NB4 (cell line): ENCODE data around the gene TMEM267.
A peak's percentile ranks its signal among the peaks of the same experiment; 100 is the strongest.

Source experiments
- DNase-seq: peaks from one replicate; pipeline ENCODE4 v3.0.0; 2010; ENCODE audit warnings: low read depth
- H3K4me3 ChIP-seq: one replicate; pipeline ENCODE4 v1.5.1; 2011; ENCODE audit warnings: mild to moderate bottlenecking, low read depth, low read length, moderate library complexity
- MYC ChIP-seq: IDR thresholded peaks from 2 replicates; pipeline ENCODE4 v1.6.1; 2011; ENCODE audit warnings: low read depth, low read length
- POLR2A ChIP-seq: IDR thresholded peaks from 2 replicates; pipeline ENCODE4 v1.6.1; 2011; ENCODE audit warnings: mild to moderate bottlenecking; ENCODE audit not compliant: insufficient read length; ENCODE audit errors: extremely low read depth
- TF ChIP-seq, protein P1 (sequence below): IDR thresholded peaks from 2 replicates; pipeline ENCODE4 v1.6.1; 2011; ENCODE audit warnings: low read depth, low read length
- TF ChIP-seq, protein P2 (sequence below): IDR thresholded peaks from one replicate; pipeline ENCODE4 v1.5.1; 2012; ENCODE audit warnings: low read depth, low read length

Gene TMEM267

DNA sequence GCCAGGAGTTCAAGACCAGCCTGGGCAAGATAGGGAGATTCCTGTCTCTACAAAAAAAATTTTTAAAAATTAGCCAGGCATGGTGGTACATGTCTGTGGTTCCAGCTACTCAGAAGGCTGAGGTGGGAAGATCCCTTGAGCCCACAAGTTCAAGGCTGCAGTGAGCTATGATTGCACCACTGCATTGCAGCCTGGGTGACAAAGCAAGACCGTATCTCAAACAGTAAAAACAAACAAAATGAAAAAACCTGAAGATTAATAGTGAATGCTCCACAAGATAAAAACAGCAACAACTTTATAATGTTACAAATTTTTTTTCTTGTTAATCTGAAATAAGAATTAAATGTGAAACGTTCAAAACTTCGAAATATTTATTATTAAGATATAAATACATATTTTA, 2.7 kb upstream of the TMEM267 start:
- no peak overlapping the region for H3K4me3 ChIP-seq
- no peak for TF ChIP-seq POLR2A
- no peak for TF ChIP-seq MYC
- TF ChIP-seq, protein P1, sequence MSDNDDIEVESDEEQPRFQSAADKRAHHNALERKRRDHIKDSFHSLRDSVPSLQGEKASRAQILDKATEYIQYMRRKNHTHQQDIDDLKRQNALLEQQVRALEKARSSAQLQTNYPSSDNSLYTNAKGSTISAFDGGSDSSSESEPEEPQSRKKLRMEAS = no peak
- TF ChIP-seq, protein P2, sequence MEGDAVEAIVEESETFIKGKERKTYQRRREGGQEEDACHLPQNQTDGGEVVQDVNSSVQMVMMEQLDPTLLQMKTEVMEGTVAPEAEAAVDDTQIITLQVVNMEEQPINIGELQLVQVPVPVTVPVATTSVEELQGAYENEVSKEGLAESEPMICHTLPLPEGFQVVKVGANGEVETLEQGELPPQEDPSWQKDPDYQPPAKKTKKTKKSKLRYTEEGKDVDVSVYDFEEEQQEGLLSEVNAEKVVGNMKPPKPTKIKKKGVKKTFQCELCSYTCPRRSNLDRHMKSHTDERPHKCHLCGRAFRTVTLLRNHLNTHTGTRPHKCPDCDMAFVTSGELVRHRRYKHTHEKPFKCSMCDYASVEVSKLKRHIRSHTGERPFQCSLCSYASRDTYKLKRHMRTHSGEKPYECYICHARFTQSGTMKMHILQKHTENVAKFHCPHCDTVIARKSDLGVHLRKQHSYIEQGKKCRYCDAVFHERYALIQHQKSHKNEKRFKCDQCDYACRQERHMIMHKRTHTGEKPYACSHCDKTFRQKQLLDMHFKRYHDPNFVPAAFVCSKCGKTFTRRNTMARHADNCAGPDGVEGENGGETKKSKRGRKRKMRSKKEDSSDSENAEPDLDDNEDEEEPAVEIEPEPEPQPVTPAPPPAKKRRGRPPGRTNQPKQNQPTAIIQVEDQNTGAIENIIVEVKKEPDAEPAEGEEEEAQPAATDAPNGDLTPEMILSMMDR = no peak
- DNase-seq = no peak

DNA sequence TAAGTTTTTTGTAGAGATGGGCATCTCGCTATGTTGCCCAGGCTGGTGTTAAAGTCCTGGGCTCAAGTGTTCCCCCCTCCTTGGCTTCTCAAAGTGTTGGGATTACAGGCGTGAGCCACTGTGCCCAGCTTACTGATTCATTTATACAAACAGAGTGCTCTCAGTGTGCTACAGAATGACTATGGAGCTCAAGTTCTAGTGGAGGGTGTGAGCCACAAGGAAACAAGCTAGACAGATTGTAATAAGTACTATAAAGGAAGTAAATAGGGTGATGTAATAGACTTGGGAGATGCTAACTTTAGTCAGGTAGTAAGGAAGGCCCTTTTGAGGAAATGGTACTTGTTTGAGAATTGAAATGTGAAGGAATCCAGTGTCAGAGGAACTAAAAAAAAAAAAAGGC, 1.7 kb upstream of the TMEM267 start:
- peak; percentile 42 for DNase-seq
- H3K4me3 ChIP-seq = no peak overlapping the region
- TF ChIP-seq, protein P1 = no peak
- no peak for TF ChIP-seq MYC
- TF ChIP-seq, protein P2 = no peak
- TF ChIP-seq POLR2A = no peak

DNA sequence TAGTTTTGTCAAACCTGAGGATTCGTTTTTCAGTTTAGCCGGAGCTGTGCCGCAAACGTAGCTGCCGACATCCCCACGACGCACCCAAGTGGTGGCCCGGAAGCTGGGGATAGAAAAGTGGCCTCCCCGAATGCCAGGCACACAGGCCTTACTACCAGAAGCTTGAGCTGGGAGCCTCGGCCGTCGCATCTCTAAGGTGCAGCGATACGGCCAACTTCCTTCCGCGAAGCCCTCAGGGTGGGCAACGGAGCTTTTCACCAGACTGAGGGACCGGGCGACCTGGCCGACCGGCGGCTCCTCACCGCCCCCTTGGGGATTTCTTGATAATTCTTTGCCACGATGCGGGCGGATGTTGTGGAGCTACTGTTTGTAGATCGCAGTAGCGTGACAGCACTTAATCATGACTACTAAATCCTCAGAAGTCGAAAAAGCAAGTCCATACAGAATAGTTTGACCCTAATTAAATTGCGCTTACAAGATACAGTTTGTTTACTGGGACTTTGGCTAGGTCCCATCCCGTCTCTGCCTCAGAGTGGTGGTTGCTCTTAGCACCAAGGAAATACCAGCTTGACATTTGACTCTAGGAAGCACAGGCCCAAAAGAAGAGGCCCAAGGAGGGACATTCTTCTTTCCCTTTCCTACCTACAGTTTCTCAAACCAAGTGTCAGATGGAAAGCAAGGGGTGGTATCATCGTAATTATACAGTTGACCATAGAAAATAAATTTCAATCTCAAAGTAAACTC, 613 bp upstream of the TMEM267 start:
- no peak for TF ChIP-seq POLR2A
- TF ChIP-seq MYC = peak; percentile 91
- TF ChIP-seq, protein P2 = peak; percentile 45
- TF ChIP-seq, protein P1 = peak; percentile 81
- peak; percentile 94 for DNase-seq

DNA sequence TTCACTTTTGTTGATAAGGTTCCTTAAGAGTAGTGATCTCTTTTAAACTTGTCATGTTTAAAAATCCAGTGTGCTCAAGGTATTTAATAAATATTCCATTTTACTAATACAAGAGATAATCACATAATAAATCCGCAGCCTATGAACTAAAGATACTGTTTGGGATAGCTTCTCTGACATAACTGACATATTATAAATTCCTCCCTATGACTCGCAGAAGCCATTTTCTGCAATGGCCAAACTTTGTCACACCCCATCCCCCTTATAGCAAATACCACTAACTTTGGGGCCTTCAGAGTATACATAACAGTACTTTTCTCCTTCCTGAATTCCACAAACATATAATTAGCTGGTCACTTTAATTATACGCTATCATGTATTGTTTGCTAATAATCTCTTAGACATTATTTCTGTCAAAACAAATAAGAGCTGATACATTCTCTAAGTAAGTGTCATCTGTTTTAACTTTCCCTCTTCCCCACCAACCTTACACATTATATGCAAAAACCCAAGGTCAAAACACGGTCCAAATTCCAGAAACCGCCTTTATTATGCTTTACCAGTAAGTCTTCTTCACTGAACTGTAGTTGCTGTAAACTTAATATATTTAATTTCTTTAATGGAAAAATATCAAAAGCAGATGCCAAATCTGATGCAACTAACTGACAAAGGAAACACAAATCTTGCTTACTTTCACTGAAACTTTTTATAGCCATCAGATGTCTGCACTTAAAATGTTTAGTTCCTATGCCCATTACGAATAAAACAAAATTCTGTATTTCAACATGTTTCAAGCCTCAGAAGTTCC, 971 bp downstream of the TMEM267 start:
- H3K4me3 ChIP-seq = peak overlapping the region; percentile 67
- peak; percentile 42 for DNase-seq
- TF ChIP-seq, protein P2 = no peak
- TF ChIP-seq POLR2A (no peak), MYC (no peak)
- TF ChIP-seq, protein P1 = no peak

More for the DNA sequence above, 613 bp upstream of the TMEM267 start:
- peak overlapping the region; percentile 67 for H3K4me3 ChIP-seq

DNA sequence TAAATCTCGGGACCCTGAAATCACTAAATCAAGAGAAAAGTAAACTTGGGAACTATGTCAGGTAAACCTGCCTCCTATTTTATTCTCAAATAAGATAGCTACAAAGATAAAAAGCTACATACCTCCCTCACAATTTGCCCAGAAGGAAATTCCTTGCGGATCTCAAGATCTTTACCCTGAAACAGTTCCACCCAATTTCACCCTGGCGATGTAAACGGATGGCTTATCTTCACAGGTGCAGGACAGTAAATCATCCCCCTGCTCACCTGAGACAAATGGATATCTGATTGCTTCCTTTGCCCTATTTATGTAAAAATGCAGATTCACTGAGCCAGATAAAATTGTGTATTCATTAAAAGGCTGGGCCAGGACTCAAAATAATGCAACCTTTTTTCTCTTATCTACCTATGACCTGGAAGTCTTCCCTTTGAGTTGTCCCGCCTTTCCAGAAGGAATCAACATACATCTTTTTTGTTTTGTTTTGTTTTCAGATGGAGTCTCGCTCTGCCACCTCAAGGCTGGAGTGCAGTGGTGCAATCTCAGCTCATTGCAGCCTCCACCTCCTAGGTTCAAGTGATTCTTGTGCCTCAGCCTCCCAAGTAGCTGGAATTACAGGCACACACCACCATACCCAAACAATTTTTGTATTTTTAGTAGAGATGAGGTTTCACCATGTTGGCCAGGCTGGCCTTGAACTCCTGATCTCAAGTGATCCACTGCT, 13.8 kb downstream of the TMEM267 start:
- TF ChIP-seq POLR2A (no peak), MYC (no peak)
- TF ChIP-seq, protein P2 = no peak
- TF ChIP-seq, protein P1 = no peak
- no peak for DNase-seq
- no peak overlapping the region for H3K4me3 ChIP-seq
